ENCODE measurements around the gene PKD1. TPM values are rescaled to one million over a fixed set of nuclear protein-coding genes. Genes with fewer than 3 reads are reported as not detected.
A peak's percentile ranks its signal among the peaks of the same experiment; 100 is the strongest.
"Not testable (repeated sequence)": the region's sequence is repeated elsewhere in the genome, so short reads cannot be mapped to it uniquely, and the experiment has no call there.

The PKD1 gene
- polyA plus RNA-seq, 3 donors = 96.5 to 119 (median 115) TPM

- DNase-seq = not testable (repeated sequence)
Observed at GRCh38 chr16:2109872-2110271, 25.8 kb downstream of the PKD1 start.

GRCh38 chr16:2109271-2109580 is 26.5 kb downstream of the PKD1 start:
- DNase-seq = not testable (repeated sequence)

GRCh38 chr16:2108446-2109270 is 27.0 kb downstream of the PKD1 start:
- DNase-seq = not testable (repeated sequence)

DNA sequence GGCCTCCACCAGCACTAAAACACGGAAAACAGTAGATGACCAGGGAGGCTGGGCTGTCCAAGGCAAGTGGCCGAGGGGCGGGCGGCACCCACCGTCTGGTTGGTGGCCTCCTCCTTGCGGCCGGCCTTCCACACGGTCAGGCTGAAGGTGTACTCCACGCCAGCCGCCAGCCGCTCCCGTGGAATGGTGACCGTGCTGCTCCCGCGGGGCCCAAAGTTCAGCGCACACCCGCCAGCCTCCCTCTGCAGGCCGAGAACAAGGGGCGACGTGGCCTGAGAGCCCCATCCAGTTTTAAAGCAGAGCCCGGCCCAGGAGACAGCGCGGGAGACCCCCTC is 27.9 kb downstream of the PKD1 start:
- DNase-seq = not testable (repeated sequence)

- not testable (repeated sequence) for DNase-seq
Observed at GRCh38 chr16:2107121-2107790, 28.4 kb downstream of the PKD1 start.

DNA sequence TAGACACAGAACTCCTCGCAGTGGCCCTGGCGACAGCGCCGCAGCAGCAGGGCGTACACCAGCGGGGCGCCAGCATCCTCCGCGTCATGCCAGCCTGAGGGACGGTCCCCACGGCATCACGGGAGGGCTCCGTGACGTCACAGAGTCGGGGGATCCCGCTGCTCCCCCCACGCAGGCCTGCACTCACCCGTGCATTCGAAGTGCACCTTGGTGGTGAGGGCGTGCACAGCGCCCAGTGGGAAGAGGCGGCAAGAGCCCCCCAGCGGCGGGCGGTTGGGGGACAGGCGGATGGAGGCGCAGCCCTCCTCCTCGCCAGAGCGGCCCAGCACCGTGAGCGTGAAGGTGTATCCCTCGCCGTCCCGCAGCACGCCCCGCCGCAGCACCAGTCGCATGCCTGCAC is 29.5 kb downstream of the PKD1 start:
- not testable (repeated sequence) for DNase-seq

GRCh38 chr16:2105769-2106168 is 29.9 kb downstream of the PKD1 start:
- DNase-seq = not testable (repeated sequence)

DNA sequence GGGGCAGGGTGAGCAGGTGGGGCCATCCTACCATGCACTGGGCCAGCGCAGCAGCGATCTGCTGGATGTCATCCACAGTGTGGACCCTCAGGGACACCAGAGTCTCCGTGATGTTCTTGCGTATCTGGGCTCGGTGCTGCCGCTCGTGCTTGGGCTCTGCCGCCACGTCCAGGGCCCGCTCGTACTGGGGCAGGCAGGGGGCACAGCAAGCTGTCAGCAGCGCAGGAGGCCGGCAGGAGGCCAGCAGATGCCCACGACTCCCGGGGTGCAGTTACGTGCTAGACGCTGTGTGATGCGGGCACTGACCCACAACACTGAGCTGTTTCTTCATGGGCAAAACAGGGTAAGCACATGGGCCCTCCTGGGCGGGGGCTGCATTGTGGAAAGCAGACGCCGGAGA is 30.4 kb downstream of the PKD1 start:
- not testable (repeated sequence) for DNase-seq

- not testable (repeated sequence) for DNase-seq
Observed at GRCh38 chr16:2104464-2104863, 31.2 kb downstream of the PKD1 start.

- no peak for DNase-seq
Observed at GRCh38 chr16:2102471-2102870, 33.2 kb downstream of the PKD1 start.

DNA sequence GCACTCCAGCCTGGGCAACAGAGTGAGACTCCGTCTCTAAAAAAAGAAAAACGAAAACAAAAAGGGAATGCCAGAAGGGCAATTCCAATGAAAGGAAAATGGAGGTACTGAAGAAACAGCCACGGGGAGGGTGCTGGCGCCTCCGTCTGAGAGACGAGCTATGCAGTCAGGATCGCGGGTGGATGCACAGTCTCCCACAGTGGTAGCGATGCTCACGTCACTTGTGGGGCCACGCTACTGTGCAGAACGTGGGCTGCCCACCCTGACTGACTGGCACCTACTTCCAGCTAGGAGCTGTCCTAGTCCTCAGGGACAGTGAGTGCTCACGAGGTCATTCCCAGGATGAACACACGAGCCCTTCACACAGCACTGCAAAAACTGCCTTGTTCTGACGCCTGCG is 34.1 kb downstream of the PKD1 start:
- not testable (repeated sequence) for DNase-seq

- not testable (repeated sequence) for DNase-seq
Observed at GRCh38 chr16:2097689-2098088, 38.0 kb downstream of the PKD1 start.

GRCh38 chr16:2096853-2097595 is 38.7 kb downstream of the PKD1 start:
- DNase-seq = no peak

- DNase-seq = no peak
Observed at GRCh38 chr16:2095918-2096582, 39.6 kb downstream of the PKD1 start.

DNA sequence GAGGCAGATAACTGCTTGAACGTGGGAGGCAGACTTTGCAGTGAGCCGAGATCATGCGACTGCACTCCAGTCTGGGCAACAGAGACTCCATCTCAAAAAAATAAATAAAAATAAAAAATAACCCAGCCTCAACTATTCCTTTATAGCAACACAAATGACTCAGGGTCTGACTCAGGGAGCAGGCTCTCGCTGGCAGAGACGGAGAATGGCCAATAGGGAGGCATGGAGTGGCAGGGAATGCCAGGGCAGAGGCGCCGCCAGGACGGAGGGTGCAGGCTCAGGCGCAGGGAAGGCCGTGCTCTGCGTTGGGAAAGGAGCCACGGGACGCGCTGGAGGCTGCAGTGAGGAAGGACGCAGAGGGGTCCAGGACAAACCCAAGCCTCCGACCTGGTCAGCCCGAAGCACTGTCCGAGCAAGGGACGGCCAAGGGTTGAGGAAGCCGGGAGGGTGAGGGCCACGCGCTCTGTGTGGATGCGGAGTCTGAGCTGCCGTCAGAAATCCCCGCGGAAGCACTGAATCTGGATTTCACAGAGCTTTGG is 40.3 kb downstream of the PKD1 start:
- no peak for DNase-seq

- DNase-seq = no peak
Observed at GRCh38 chr16:2093793-2094192, 41.9 kb downstream of the PKD1 start.

GRCh38 chr16:2092866-2093265 is 42.8 kb downstream of the PKD1 start:
- no peak for DNase-seq

GRCh38 chr16:2092256-2092620 is 43.5 kb downstream of the PKD1 start:
- DNase-seq = no peak

DNA sequence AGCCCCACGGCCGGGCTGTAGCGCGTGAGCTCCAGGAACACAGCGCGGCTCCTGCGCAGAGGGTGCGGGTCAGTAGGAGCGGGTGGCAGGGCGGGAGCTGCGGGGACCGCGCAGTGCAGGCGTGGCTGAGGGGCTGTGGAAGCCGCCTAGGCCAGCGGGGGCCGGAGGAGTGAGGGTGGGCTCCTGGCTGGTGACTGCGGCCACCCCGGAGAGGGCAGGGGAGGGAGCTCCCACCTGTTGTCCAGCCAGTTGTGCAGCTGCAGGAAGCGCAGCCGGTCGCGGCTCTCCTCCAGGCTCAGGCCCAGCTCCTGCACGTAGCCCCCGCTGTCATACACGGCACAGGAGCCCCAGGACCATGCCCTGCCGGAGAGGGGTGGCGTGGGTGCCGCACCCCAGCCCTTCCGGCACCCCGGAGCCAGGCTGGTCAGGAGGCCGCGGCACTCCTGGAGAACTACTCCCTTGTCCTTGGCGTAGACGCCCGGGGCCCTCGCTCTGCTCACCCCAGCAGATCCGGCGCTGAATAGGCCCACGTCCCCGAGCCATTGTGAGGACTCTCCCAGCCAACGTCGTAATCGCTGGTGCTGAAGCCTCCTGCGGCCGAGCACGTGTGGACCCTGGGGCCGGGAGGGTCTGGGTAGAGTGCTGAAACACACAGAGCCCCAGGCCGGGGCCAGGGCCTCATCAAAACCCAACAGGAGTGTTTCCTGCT is 44.0 kb downstream of the PKD1 start:
- no peak for DNase-seq

DNA sequence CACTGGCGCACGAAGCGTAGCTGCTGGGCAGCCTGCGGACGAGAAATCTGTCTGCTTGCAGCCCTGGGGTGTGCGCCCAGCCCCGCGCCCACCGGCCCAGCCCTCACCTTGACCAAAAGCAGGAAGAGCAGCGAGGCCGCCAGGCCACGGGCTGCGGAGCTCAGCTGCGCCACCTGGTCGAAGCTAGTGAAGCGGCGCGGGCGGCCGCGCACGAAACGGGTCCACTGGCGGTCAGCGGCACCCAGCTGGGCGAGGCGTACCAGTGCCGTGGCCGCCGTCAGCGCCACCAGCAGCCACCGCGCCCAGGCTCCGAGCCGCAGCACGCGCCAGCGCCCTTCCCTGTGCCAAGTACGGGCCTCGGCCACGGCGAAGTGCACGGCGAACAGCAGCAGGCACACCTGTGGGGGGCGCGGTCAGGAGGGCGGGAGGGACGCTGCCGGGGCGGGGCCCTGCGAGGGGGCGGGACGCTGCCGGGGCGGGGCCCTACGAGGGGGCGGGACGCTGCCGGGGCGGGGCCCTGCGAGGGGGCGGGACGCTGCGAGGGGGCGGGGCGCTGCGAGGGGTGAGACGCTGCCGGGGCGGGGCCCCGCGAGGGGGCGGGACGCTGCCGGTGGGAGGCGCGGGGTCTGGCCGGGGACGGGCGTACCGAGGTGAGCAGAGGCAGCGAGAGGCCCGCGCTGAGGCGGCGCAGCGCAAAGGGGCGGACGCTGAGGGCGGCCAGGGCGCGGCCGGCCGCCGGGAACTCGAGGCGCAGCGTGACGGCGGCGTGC is 44.7 kb downstream of the PKD1 start:
- peak; percentile 78 for DNase-seq

DNA sequence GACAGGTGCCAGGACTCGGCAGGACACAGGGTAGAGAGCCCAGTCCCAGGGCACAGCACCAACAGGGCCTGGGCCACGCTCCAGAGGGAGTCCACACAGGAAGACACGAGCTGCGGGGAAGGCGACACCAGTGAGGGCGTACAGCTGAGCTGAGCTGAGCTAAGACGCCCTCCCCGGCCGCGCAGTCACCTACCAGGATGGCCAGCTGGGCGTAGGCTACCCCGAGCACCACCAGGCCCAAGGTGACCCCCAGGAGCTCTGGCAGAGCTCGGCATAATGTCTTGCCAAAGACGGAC is 45.3 kb downstream of the PKD1 start:
- no peak for DNase-seq

Measured in renal pelvis (tissue), 4 donors.